Measurements from ENCODE around the gene TMEM129.
"Not testable (repeated sequence)": the region's sequence is repeated elsewhere in the genome, so short reads cannot be mapped to it uniquely, and the experiment has no call there.

Gene TMEM129

DNA sequence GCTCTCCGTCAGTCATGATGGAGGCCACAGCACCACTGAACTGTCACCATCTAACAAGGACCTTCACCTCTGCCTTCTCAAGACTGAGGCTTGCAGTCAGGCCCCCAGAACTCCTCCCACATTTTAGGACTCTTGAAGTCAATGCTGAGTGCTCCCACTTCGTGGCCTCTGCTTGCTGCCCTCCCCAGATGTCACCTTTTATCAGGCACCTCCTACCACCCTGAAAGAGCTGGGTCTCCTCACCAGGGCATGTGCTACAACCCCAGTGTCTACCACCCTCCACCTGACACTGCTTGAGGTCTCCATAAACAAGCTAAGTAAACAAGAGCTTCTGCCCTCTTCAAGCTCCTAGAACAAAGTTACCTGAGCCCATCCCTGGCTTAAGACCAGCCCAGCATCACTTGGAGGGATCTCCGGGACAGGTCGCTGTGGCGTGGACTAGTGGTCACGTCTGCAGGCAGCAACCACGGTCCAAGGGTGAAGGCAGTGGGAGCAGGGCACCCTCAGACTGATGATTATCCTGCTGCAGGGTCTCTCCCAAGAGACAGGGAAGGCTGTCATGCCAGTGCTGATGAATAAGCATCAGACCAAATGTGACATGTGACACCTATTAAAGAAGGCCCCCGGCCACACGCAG lies 29.3 kb downstream of the TMEM129 start:
- no peak for DNase-seq

DNA sequence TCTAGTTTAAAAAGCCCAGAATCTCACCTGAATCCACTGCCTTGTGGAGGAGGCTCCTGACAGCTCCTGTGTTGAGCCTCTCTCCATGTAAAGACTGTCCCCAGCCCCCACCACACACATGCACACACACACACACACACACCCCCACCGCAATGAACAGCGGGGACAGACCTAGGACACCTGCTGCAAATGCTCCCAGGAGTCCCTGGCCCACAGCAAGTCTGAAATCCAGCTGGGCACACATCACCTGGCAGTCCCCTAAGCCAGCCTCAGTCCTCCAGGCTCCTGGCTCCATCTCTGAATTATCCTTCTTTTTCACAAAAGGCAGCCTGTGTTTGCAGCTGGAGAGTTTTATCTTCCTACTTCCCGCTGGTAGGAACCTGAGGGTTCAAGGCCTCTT lies 30.4 kb downstream of the TMEM129 start:
- no peak for DNase-seq

DNA sequence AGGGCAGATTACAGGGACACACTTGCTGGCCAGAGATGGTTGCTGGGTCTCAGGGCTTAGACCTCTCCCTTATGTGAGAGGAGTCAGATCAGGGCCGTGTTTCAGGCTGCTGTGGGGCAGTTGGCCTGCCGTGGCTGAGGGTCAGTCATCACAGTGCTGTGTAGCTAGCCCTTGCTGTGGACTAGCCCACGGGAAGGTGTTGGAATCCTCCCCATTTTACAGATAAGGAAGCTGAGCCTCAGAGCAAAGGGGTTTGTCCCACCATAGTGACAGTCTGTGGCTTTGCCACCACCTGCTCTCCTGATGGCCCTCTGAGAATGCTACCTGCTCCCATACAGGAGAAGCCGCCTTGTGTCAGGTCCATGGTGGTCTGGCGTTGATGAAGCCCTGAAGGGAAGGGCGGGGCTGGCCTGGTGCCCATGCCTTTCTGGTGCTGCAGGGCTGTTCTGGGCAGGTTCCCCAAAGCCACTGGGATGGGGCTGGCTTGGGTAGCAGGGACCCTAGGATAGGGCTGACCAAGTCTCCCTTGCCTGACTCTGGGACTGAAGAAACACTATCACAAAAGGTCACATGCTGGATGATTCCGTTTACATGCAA lies 34.6 kb downstream of the TMEM129 start:
- DNase-seq: no peak

DNA sequence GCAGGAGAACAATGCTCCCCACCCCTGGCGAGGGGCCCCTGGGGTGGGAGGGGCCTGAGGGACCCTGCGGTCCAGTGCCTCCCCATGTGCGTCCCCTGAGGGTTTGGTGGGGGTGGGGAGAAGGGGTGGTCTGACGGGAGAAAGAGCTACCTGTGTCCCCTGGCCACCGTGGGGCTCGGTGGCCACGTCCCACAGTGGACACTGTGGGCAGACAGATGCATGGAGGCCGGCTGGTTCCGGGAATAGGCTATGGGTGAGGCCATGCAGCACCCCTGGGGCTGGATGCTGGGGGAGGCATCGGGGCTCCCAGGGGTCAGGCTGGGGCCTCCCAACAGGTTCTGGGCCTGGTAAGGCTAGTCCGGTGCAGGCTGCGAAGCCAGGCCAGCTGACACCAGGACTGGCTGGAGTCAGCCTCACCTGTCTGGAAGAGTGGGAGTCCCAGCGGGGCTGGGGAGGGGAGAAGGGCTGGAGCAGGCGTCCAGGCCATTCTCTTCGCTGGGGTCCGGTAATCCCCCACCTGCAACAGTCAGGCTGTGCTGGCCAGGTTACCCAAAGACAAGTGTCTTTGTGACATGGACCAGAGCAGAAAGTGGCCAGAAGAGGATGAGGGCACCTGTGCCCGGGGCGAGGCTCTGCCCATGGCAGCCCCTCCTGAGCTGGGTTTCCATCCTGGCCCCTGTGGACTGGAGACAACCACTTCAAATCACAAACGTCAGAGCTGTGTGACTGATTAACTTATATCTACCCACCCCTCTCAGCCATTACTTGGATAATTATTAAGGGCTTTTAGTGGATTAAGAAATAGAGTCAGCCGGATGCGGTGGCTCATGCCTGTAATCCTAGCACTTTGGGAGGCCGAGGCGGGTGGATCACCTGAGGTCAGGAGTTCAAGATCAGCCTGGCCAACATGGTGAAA lies 35.6 kb downstream of the TMEM129 start:
- no peak for DNase-seq

GRCh38 chr4:1684506-1685234 lies 36.5 kb downstream of the TMEM129 start:
- DNase-seq: no peak

- peak; percentile 86 for DNase-seq
Measured at GRCh38 chr4:1683736-1684505, 37.2 kb downstream of the TMEM129 start, which contains the start of gene FAM53A. Gene FAM53A (minus strand): TSS chr4:1684313. CDS start chr4:1668741, 15,572 bp downstream.

GRCh38 chr4:1683261-1683735 lies 37.8 kb downstream of the TMEM129 start:
- peak; percentile 89 for DNase-seq

DNA sequence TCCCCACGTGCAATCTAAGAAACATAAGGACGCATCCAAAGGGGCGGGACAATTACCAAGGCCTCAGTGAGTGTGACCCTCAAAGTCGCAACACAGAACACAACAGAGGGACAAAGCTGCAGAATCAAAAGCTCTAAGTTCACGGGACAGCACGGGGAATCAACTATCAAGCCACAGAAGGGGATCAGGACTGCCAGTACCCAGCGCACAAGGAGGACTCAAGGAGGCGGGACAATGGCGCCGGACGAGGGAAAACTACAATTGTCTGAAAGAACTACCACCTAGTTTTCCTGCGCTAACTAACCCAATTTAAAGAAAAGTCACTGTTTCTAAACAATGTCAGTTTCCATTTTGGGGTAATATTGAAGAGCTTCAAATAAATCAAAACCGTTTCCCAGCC lies 38.3 kb downstream of the TMEM129 start:
- no peak for DNase-seq

GRCh38 chr4:1678244-1678643 lies 42.9 kb downstream of the TMEM129 start:
- no peak for DNase-seq

DNA sequence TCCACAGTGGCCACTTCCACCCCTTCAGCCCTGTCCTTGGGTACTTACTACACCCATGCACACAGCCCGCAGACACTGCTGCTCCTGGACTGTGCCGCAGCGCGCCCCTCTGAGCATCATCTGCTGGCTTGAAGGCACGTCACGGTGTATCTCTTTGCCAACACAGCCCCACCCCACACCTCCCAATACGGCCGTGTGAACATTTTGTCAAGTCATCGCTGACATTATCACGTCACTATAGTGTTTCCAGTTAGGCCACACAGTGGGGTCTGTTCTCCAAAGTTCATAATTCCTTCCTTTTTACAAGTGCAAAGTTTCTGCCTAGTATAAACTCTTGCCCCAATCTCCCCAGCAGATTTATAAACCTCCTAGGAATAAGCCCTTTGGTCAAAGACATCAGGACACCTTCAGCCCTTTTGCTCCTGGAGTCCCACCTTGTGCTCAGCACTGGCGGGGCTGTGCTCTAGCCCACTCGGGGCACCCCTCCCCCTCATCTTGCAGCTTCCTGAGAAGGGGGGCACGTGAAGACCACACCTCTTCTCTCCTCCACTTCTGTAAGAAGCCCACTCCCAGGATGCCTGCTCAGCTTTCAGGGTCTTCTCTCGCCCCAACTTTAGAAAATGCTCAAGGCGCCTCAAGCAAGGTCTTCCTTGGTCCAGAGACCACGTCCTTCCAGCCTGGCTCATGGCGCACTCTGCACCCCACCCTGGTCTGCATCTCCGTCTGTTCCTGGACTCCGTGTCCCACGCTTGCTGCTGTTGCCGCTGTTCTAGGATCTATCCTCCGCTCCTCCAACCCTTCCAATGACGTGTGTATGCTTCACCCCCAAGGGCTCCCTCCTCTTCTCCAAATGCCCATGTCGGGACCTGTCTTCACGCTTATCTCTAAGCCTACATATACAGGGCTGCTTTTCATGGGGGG lies 44.3 kb downstream of the TMEM129 start:
- no peak for DNase-seq

DNA sequence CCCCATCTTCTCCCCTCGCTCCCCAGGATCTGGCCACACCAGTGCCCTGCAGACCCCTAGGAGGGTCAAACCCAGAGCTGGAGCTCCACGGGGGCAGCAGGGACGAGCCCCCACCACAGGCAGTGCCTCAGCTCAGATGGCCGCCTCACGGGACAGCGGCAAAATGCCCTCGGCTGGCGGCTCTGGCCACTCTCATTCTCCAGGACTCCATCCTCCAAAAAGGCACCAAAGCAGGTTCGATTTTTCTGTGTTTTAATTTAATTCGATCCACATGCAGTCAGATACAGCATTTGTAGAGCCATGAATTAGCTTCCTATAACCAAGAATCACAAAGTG lies 45.4 kb downstream of the TMEM129 start:
- no peak for DNase-seq

DNA sequence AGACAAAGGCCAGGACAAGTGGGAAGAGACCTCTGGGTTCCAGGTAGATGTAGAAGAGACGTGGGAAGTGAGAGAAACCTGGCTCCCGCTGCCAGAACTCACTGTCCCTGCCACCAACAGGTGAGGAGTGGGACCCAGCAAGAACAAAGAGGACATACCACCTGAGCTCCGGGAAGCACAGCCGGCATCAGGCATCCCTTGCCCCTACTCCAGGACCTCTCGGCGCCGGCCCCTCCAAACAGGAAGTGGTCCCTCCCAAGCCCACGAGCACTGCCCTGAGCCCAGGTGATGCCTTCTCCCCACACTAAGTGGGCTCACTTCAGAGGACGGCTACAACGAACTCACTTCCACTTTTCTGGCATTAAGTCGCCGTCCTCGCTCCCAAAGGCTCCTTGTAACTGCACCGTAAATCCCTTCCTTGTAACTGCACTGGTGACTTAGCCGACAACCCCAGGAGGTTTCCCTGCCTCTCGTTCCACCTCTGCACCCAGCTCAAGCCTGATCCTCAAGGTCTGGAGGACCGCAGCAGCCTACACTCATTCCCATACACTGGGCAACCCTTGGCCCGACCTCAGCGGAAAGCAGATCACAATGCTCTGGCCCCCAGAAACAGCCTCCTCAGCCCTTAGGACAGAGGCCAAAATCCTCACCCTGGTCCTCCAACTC lies 45.9 kb downstream of the TMEM129 start:
- DNase-seq: no peak

- DNase-seq: no peak
Measured at GRCh38 chr4:1674682-1675081, 46.4 kb downstream of the TMEM129 start.

- no peak for DNase-seq
Measured at GRCh38 chr4:1673671-1674070, 47.5 kb downstream of the TMEM129 start.

GRCh38 chr4:1671011-1671410 lies 50.1 kb downstream of the TMEM129 start:
- DNase-seq: not testable (repeated sequence)

DNA sequence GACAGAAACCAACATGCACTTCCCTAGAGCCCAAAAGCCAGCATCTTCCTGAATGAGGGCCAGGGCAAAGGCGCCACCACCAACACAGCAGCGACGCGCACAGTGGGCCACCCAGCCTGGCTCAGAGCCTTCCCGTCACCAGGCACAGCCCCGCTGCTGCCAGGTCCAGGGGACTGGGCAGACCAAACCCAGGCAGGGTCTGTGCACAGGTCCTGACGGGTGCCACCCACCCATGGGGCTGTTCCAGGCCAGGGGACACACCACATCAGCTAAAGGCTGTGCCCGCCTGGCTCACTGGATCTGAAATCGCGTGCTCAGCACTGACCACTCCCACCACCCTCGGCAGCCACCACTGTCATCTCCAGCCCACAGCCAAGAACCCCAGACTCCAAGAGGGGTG lies 50.8 kb downstream of the TMEM129 start:
- no peak for DNase-seq

- DNase-seq: no peak
Measured at GRCh38 chr4:1669850-1670249, 51.3 kb downstream of the TMEM129 start.

- DNase-seq: no peak
Measured at GRCh38 chr4:1669270-1669669, 51.9 kb downstream of the TMEM129 start.

DNA sequence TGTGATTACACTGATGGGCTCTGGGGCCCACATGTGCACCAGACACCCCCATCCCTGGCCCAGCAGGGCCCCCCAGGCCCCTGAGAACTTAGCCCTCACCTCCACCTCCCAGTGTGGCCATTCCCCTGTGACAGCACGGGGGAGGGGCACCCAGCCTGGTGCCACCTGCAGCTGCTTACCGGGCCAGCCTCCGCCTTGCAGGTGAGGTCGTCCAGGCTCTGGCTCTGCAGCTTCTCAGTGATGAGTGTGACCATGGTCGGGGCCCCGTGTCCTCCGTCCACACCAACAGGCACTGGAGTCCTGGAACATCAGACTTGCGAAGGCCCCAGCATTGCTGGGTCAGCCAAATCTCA lies 52.7 kb downstream of the TMEM129 start:
- no peak for DNase-seq

GRCh38 chr4:1667273-1667672 lies 53.9 kb downstream of the TMEM129 start:
- no peak for DNase-seq

DNA sequence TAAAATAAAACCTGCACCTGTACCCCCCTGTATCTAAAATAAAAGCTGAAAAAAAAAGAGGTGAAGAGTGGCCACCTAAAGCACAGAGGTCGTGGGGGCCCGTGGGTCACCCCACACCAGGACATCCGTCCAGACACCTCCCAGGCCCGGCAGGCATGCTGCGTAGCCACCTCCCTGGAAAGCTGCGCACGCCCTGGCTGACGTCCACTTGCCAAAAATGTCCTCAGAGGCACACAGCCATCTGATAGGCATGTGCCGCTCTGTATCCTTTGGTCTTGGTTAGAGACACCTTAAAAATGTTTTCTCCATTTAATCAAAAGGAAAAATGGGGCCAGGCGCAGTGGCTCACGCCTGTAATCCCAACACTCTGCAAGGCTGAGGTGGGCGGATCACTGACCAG lies 54.7 kb downstream of the TMEM129 start:
- no peak for DNase-seq

Data from fibroblast of upper back skin (primary cell).